Endothelial cell of umbilical vein (primary cell): ENCODE measurements around the gene SELE.

ENCODE experiments used
- EZH2 ChIP-seq: IDR thresholded peaks from 2 replicates; pipeline ENCODE4 v1.6.1; 2012; ENCODE audit warnings: borderline replicate concordance, low read depth, mild to moderate bottlenecking, moderate library complexity, low read length, inconsistent platforms; ENCODE audit not compliant: severe bottlenecking
- FOS ChIP-seq: IDR thresholded peaks from 2 replicates; pipeline ENCODE4 v1.6.1; 2011; ENCODE audit warnings: mild to moderate bottlenecking, low read length, moderate library complexity, borderline replicate concordance; ENCODE audit not compliant: insufficient read depth
- GATA2 ChIP-seq: IDR thresholded peaks from 2 replicates; pipeline ENCODE4 v1.7.0; 2011; ENCODE audit warnings: low read depth, mild to moderate bottlenecking, moderate library complexity, mixed read lengths, low read length; ENCODE audit not compliant: insufficient read length, insufficient read depth
- JUN ChIP-seq: IDR thresholded peaks from 2 replicates; pipeline ENCODE4 v1.6.1; 2011; ENCODE audit warnings: borderline replicate concordance, low read depth; ENCODE audit not compliant: insufficient read length, insufficient read depth
- MYC ChIP-seq: IDR thresholded peaks from one replicate; pipeline ENCODE4 v1.6.1; 2011; ENCODE audit warnings: mild to moderate bottlenecking, low read depth, low read length
- POLR2A ChIP-seq: IDR thresholded peaks from 2 replicates; pipeline ENCODE4 v1.6.1; 2012; ENCODE audit warnings: low read depth, mild to moderate bottlenecking, control low read depth, low read length
- POLR2AphosphoS5 ChIP-seq: IDR thresholded peaks from 2 replicates; pipeline ENCODE4 v1.6.1; 2012; ENCODE audit warnings: low read depth, mild to moderate bottlenecking, control low read depth, low read length, moderate library complexity; ENCODE audit not compliant: insufficient read depth
- TF ChIP-seq, protein P1 (sequence below), 2 donors: IDR thresholded peaks; 1 replicate in 1 of 2; 2 replicates in 1 of 2; pipeline ENCODE4 v1.5.1; 2011; ENCODE audit warnings: low read length in 2 of 2, mild to moderate bottlenecking in 2 of 2, moderate library complexity in 2 of 2, control low read depth in 1 of 2, inconsistent platforms in 1 of 2, low read depth in 1 of 2; ENCODE audit not compliant: insufficient read depth in 1 of 2; ENCODE audit errors: extremely low read depth in 1 of 2
- TF ChIP-seq, protein P2 (sequence below): IDR thresholded peaks from 2 replicates; pipeline ENCODE4 v1.6.1; 2011; ENCODE audit not compliant: insufficient read depth, insufficient read length

DNA sequence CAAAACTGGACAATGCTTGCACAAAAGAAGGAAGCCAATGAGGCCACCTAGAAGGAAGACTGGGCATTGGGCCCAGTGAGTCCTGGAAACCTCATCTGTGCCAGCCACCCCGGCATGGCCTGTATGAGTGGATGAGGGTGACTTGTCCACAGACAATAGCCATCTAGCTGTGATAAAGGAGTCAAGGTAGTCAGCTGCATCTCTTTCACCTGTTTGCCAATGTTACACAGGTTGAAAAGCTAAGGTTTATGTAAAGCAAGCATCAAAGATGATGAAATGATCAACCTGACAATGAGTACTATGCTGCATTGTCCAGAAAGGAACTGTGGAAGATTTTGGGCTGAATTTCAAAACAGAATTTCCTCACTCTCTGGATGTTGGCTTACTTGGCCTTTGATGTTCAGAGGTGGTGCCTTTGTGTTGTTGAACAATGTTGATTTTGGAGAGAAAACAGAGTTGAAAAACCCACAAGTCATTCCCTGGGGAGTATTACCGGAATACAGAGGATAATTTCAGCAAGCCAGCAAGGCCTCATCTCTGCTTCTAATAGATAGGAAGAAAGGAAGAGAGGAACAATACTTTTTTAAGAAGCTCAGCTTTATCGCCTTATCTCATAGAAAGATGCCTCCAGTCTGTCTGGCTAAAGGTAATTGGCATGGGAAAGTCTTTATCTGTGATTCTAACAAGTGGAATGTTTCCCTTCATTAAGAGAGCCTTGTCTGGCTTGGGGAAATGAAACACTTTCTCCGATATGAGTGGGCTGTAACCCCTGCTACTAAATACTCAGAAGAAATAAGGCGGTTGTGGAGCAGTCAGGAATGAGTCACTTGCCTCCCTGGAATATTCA, 11.4 kb upstream of the SELE start:
- TF ChIP-seq, protein P1, sequence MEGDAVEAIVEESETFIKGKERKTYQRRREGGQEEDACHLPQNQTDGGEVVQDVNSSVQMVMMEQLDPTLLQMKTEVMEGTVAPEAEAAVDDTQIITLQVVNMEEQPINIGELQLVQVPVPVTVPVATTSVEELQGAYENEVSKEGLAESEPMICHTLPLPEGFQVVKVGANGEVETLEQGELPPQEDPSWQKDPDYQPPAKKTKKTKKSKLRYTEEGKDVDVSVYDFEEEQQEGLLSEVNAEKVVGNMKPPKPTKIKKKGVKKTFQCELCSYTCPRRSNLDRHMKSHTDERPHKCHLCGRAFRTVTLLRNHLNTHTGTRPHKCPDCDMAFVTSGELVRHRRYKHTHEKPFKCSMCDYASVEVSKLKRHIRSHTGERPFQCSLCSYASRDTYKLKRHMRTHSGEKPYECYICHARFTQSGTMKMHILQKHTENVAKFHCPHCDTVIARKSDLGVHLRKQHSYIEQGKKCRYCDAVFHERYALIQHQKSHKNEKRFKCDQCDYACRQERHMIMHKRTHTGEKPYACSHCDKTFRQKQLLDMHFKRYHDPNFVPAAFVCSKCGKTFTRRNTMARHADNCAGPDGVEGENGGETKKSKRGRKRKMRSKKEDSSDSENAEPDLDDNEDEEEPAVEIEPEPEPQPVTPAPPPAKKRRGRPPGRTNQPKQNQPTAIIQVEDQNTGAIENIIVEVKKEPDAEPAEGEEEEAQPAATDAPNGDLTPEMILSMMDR (IDR thresholded peaks at IDR 0.05; ENCODE audit: extremely low read depth in 1 of 2, insufficient read depth in 1 of 2, low read depth in 1 of 2, low read length in 2 of 2), result no peak
- TF ChIP-seq POLR2A (no peak), POLR2AphosphoS5 (no peak), EZH2 (no peak), MYC (no peak), JUN (peak; percentile 12), GATA2 (no peak), FOS (peak; percentile 20)
- TF ChIP-seq, protein P2, sequence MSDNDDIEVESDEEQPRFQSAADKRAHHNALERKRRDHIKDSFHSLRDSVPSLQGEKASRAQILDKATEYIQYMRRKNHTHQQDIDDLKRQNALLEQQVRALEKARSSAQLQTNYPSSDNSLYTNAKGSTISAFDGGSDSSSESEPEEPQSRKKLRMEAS, result no peak
